ENCODE data around the gene SUSD6. TPM values are rescaled to one million over a fixed set of nuclear protein-coding genes. Genes with fewer than 3 reads are reported as not detected.
A peak's percentile ranks its signal among the peaks of the same experiment; 100 is the strongest.
"Not testable (repeated sequence)": the region's sequence is repeated elsewhere in the genome, so short reads cannot be mapped to it uniquely, and the experiment has no call there.

The SUSD6 gene
- polyA plus RNA-seq, 1 donor from 2014 or later = 14.3 TPM

- Mint-ChIP-seq H3K4me1 (peaks cover 60 to 71% (median 64%) of the 10 kb centered on the region in 3 donors), H3K9me3 (peaks cover 0 to 12% (median 7%) of the 10 kb centered on the region in 3 donors), H3K27ac (peak overlapping the region in 2 of 3 donors; percentile 52 to 59), H3K4me3 (peak overlapping the region in 2 of 4 donors; percentile 50 to 63), H3K36me3 (peaks cover 9% of the 10 kb centered on the region), H3K27me3 (no peaks in the 10 kb centered on the region)
Measured at GRCh38 chr14:69640931-69641330, 29.5 kb downstream of the SUSD6 start.

DNA sequence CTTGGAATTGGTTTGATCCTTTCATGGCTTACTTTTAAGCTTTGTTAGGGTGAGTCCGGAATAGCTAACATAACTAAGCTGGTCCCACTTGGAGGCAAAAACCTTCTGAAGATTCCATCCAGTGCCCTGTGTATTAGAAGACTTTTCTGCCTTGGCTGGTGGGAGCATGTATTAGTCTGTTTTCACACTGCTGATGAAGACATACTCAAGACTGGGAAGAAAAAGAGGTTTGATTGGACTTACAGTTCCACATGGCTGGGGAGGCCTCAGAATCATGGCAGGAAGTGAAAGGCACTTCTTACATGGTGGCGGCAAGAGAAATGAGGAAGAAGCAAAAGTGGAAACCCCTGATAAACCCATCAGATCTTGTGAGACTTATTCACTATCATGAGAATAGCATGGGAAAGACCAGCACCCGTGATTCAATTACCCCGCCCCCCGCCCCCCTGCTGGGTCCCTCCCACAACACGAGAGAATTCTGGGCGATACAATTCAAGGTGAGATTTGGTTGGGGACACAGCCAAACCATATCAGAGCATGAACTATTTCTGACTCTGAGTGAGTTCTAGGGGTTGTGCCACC lies 30.9 kb downstream of the SUSD6 start:
- Mint-ChIP-seq H3K4me3 (peak overlapping the region in 2 of 4 donors; percentile 19 to 79), H3K4me1 (peaks cover 57 to 68% (median 59%) of the 10 kb centered on the region in 3 donors), H3K9me3 (peaks cover 0 to 12% (median 7%) of the 10 kb centered on the region in 3 donors), H3K27ac (peak overlapping the region in 2 of 3 donors; percentile 53 to 88)
- H3K27me3 Mint-ChIP-seq, H3K36me3 Mint-ChIP-seq: not testable (repeated sequence)

GRCh38 chr14:69643430-69644200 lies 32.2 kb downstream of the SUSD6 start:
- peaks cover 54 to 67% (median 55%) of the 10 kb centered on the region in 3 donors for H3K4me1 Mint-ChIP-seq
- H3K4me3 Mint-ChIP-seq = no peak overlapping the region
- peaks cover 0 to 12% (median 7%) of the 10 kb centered on the region in 3 donors for H3K9me3 Mint-ChIP-seq
- peaks cover 9% of the 10 kb centered on the region for H3K36me3 Mint-ChIP-seq
- H3K27ac Mint-ChIP-seq = peak overlapping the region; percentile 21 to 78 (median 31)
- H3K27me3 Mint-ChIP-seq = no peaks in the 10 kb centered on the region

GRCh38 chr14:69644814-69645213 lies 33.4 kb downstream of the SUSD6 start:
- Mint-ChIP-seq H3K36me3 (peaks cover 11% of the 10 kb centered on the region), H3K9me3 (peaks cover 0 to 12% (median 7%) of the 10 kb centered on the region in 3 donors), H3K27ac (peak overlapping the region in 2 of 3 donors; percentile 21 to 50), H3K27me3 (no peaks in the 10 kb centered on the region), H3K4me1 (peaks cover 58 to 71% (median 61%) of the 10 kb centered on the region in 3 donors), H3K4me3 (peak overlapping the region in 2 of 4 donors; percentile 41 to 47)

DNA sequence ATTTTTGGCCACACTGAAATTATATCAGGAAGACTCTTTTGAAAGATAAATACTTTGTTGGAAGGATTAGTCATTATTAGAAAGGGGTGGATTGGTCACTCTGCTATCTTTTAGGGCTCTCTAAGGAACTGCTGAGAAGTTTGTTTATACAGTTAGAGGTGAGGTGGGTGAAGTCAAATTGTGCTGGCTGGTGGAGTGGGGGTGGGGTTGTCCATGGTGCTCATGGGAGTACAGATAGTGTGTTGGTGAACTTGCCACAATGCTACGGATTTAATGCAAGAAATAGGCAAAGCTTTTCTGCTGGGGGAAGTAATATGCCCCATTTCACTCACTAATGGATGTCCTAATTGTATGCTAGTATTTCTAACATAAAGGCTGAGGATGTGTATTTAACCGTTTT lies 35.8 kb downstream of the SUSD6 start:
- peak overlapping the region in 2 of 4 donors; percentile 83 to 84 for H3K4me3 Mint-ChIP-seq
- H3K4me1 Mint-ChIP-seq = peaks cover 69 to 84% (median 80%) of the 10 kb centered on the region in 3 donors
- H3K27ac Mint-ChIP-seq = peak overlapping the region in 2 of 3 donors; percentile 64 to 74
- H3K9me3 Mint-ChIP-seq = peaks cover 0 to 3% (median 2%) of the 10 kb centered on the region in 3 donors
- peaks cover 5% of the 10 kb centered on the region for H3K36me3 Mint-ChIP-seq
- no peaks in the 10 kb centered on the region for H3K27me3 Mint-ChIP-seq

GRCh38 chr14:69647642-69648041 lies 36.2 kb downstream of the SUSD6 start:
- Mint-ChIP-seq H3K27ac (peak overlapping the region in 1 of 3 donors; percentile 74), H3K4me1 (peaks cover 69 to 84% (median 80%) of the 10 kb centered on the region in 3 donors)
- H3K27me3 Mint-ChIP-seq, H3K4me3 Mint-ChIP-seq, H3K36me3 Mint-ChIP-seq, H3K9me3 Mint-ChIP-seq: not testable (repeated sequence)

GRCh38 chr14:69648480-69649451 lies 37.4 kb downstream of the SUSD6 start:
- peak overlapping the region; percentile 30 to 88 (median 62) for H3K4me3 Mint-ChIP-seq
- H3K4me1 Mint-ChIP-seq = peaks cover 74 to 86% (median 83%) of the 10 kb centered on the region in 3 donors
- no peaks in the 10 kb centered on the region for H3K27me3 Mint-ChIP-seq
- H3K9me3 Mint-ChIP-seq = no peaks in the 10 kb centered on the region
- H3K27ac Mint-ChIP-seq = peak overlapping the region; percentile 61 to 95 (median 91)
- peaks cover 2% of the 10 kb centered on the region for H3K36me3 Mint-ChIP-seq

DNA sequence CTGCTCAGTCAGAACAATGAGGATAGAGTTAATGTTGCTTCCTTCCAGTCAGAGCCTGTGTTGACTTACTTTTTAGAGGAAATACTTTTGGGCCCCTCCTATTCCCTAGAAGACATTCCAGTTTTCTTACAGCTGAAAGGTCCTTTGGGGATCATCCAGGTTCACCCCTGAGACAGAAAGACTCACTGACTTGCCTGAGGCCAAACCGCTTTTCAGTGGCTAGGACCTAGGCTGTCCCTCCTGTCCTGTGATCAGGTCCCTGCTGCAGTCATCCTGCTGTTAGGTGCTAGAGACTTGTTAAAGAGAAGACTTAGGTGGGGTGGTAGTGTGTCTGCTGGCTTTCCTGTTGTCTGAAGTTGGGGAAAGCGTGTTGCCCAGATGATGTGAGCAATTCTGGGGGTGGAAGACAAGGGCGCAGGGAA lies 39.6 kb downstream of the SUSD6 start:
- Mint-ChIP-seq H3K27ac (peak overlapping the region; percentile 95 to 99 (median 96)), H3K4me1 (peaks cover 78 to 83% (median 80%) of the 10 kb centered on the region in 3 donors), H3K27me3 (no peaks in the 10 kb centered on the region), H3K9me3 (no peaks in the 10 kb centered on the region), H3K36me3 (peaks cover 2% of the 10 kb centered on the region), H3K4me3 (peak overlapping the region in 3 of 4 donors; percentile 40 to 71 (median 66))

DNA sequence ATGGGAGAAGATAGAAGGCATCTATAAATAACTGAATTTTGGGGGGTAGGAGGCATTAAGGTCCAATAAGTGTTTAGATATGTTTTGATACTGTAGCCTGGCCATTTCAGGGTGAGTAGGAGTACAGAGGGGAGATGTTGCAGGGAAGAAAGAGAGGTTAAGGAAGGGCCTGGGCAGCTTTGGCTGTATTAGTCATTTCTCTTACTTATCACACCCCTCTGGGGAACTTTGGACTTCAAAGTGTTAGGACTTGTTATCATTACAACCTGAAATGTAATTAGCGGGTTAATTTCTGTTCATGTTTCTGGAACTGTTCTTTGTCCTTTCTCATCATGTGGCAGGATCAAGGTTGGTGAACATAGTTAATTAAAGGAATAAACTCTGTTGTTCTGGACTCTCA lies 40.3 kb downstream of the SUSD6 start:
- Mint-ChIP-seq H3K4me3 (peak overlapping the region in 3 of 4 donors; percentile 64 to 71 (median 66)), H3K27me3 (no peaks in the 10 kb centered on the region), H3K9me3 (no peaks in the 10 kb centered on the region), H3K36me3 (peaks cover 2% of the 10 kb centered on the region), H3K27ac (peak overlapping the region; percentile 95 to 99 (median 96)), H3K4me1 (peaks cover 79 to 84% (median 79%) of the 10 kb centered on the region in 3 donors)

- no peaks in the 10 kb centered on the region for H3K27me3 Mint-ChIP-seq
- peak overlapping the region; percentile 95 to 99 (median 98) for H3K27ac Mint-ChIP-seq
- peaks cover 2% of the 10 kb centered on the region for H3K36me3 Mint-ChIP-seq
- H3K4me3 Mint-ChIP-seq = peak overlapping the region; percentile 53 to 90 (median 77)
- peaks cover 78 to 81% (median 79%) of the 10 kb centered on the region in 3 donors for H3K4me1 Mint-ChIP-seq
- no peaks in the 10 kb centered on the region for H3K9me3 Mint-ChIP-seq
Measured at GRCh38 chr14:69652942-69653684, 41.7 kb downstream of the SUSD6 start.

DNA sequence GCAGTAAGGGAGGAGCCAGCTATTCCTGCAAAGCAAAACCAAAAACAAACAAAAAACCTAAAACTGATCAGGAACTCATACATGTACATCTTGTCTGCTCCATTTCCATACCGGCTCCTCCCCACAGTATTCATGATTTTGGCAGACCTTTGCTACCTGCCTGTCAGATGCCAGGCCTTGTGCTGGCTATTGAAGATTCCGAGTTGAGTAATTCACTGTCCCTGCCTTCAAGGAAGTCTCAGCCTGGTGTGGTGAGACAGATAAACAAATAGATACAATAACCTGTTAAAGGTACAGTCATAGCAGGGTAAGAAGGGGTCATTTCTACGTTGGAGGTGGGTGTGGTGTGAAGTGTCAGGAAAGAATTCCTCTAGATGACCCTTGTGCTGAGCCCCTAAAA lies 42.7 kb downstream of the SUSD6 start:
- Mint-ChIP-seq H3K27me3 (no peaks in the 10 kb centered on the region), H3K36me3 (no peaks in the 10 kb centered on the region), H3K4me1 (peaks cover 71 to 74% (median 71%) of the 10 kb centered on the region in 3 donors), H3K9me3 (no peaks in the 10 kb centered on the region), H3K4me3 (peak overlapping the region in 3 of 4 donors; percentile 9 to 70 (median 63)), H3K27ac (peak overlapping the region; percentile 88 to 99 (median 95))

DNA sequence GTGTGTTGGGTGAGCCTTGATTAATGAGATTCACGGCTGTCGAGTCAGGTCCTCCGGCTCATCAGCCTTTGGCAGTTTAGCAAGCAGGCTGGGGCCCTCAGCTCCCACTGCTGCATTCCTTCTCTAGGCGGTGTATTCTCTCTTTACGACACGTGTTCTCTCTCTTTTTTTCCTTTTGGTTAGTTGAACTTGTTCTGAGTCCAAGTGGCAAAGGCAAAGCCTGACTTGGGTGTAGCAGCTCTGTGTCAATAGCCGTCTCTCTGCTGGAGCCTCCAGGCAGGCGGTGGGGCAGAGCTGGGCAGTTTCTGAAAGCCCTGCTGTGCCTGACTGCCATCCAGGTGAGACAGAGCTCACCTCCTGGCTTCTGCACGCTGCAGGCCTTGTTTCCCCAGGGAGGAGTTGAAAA lies 46.6 kb downstream of the SUSD6 start:
- Mint-ChIP-seq H3K4me1 (peaks cover 49 to 62% (median 53%) of the 10 kb centered on the region in 3 donors), H3K9me3 (no peaks in the 10 kb centered on the region), H3K27me3 (no peaks in the 10 kb centered on the region), H3K4me3 (peak overlapping the region in 1 of 4 donors; percentile 4), H3K36me3 (peaks cover 2% of the 10 kb centered on the region), H3K27ac (peak overlapping the region in 2 of 3 donors; percentile 57 to 84)

DNA sequence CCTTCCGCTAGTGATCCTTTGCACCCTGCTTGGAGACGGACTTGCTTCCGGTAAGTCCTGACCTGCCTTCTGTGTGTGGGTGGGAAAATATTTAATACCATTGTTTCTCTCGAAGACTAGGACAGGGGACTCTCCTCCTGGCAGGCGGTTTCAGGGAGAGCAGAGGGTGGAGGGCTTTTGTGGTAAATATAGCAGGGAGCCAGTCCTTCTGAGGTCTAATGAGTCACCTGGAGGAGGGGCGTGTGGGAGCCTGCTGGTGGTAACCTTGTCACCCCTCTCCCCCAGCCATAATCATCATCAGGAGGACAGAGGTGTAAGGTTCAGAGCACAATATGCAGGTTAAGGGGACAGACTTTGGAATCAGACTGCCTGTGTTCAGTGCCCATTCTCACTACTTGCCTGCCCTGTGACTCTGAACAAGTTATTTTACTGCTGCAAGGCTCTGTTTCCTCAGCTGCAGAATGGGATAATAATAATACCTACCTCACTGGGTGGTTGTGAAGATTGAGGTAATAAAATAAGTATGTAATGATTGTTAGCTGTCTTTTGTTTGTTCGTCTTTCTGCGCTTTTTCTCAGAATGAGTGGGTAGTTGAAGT lies 47.4 kb downstream of the SUSD6 start:
- peak overlapping the region in 1 of 3 donors; percentile 9 for H3K27ac Mint-ChIP-seq
- peaks cover 2% of the 10 kb centered on the region for H3K36me3 Mint-ChIP-seq
- H3K27me3 Mint-ChIP-seq = no peaks in the 10 kb centered on the region
- H3K4me3 Mint-ChIP-seq = no peak overlapping the region
- peaks cover 48 to 64% (median 51%) of the 10 kb centered on the region in 3 donors for H3K4me1 Mint-ChIP-seq
- no peaks in the 10 kb centered on the region for H3K9me3 Mint-ChIP-seq

Data from IgD-negative memory B cell (primary cell).